Embryonic facial prominence (tissue), 1 donor: ENCODE data around the gene NR6A1.

Experiments
- DNase-seq: peaks from one replicate; pipeline ENCODE4 v3.0.0-alpha.2; 2016; ENCODE audit errors: extremely low spot score

Gene NR6A1

GRCh38 chr9:124503713-124504529, 267.2 kb downstream of the NR6A1 start:
- no peak for DNase-seq

DNA sequence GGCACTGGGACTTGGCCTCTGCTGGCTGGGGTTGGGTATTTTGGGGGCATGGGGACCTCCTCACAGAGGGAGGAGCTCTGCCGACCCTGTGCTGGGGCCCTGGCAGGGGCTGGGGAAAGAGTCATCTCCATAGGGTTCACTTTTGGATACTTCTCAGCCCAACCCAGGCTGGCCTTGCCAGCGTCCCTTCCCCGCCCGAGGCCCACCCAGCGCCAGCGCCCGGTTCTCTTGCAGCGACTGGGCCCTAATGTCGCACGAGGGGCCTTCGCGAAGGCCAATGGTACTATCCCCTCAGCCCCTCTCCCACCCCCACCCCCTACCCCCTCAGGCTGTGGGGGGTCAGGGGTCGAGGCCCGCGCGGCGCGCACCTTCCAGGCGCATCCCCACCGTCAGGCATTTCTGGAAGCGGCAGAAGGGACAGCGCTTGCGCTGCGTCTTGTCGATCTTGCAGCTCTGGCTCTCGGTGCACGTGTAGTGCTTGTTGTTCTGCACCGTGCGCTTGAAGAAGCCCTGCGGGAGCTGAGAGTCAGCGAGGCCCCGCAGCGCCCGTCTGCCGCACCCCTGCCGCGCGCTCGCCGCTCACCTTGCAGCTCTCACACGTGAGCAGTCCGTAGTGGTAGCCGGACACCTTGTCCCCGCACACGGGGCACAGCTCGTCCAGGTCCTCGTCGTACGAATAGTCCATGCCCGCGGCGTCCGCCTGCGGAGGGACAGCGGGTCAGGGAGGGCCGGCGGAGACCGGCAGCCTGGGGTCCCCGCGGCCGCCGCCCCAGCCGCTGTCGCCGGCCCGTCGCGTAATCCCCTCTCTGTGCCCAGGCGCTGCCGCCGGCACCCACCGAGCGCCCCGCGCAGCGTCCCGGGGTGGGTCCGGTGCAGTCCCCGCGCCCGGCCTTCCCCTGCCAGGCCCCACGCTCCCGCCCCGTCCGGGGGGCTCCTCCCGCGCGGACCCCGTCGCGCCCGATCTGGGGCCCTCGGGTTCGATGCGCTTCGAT, 268.1 kb downstream of the NR6A1 start:
- no peak for DNase-seq

GRCh38 chr9:124501771-124502320, 269.3 kb downstream of the NR6A1 start:
- no peak for DNase-seq

- no peak for DNase-seq
Observed at GRCh38 chr9:124500796-124501611, 270.1 kb downstream of the NR6A1 start.

- no peak for DNase-seq
Observed at GRCh38 chr9:124500028-124500795, 270.9 kb downstream of the NR6A1 start.

DNA sequence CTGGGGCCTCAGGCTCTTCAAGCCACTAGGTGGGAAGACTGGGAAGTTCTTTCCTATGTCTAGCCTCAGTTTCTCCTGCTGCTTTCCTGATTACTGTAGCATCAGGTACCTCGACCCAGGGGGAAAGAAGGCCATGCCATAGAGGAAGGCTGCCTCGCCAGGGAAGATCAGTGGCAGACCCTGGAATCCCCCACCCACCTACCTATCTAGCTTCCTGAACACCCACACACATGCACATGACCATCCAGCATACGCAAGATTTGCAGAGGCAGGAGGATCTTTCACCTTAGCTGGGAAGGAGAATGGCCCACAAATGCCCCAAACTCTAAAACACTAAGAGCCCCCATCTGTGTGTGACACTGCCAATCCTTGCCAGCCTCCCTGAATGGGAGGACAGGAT, 271.9 kb downstream of the NR6A1 start:
- DNase-seq: no peak

DNA sequence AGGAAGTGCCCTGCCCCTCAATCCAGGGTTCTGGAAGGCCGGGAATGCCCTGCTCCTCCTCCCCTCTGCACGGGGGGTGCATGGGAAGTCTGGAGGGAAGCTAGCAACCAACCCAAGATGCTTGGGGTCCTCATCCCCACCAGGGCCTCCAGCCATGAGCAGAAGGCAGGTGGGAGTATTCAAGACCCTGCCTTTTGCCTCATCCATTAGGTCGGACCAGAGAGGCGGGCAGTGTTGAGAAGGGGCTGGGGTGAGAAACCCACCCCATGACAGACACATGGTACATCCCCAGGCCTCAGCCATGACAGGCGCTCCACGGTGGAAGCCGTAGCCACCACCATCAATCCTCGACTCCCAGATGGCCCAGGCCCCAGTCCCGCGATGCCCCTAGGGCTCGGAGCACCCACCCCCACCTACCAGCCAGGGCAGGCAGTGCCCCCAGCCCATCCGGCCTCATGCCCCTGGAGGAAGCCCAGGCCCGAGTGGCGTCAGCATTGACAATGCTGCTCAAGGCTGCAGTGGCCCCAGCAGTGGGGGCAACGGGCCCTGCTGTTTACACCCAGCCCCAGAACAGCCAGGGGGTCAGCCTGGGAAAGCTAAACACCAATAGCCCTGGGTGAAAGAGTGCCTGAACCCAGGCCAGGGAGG, 272.5 kb downstream of the NR6A1 start:
- DNase-seq: no peak

GRCh38 chr9:124498040-124498439, 273.1 kb downstream of the NR6A1 start:
- no peak for DNase-seq

GRCh38 chr9:124497441-124497840, 273.7 kb downstream of the NR6A1 start:
- no peak for DNase-seq

- DNase-seq: no peak
Observed at GRCh38 chr9:124496463-124496862, 274.6 kb downstream of the NR6A1 start.

DNA sequence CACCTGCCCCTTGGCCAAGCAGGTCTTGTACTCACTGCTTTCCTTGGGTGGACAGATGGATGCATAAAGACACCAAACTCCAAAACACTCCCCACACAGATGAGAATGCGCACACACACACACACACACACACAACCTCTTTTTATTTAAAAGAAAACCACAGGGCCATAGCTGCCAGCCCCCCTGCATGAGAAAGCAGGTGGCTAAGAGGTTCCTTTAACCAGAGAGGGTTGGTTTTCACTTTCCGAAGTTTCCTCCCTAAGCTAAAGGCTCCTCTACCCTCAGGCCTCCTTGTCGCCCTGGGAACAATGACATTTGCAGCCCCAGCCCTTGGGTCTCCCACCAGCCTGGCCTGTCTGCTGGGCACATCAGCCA, 275.0 kb downstream of the NR6A1 start:
- no peak for DNase-seq

- no peak for DNase-seq
Observed at GRCh38 chr9:124495126-124496074, 275.7 kb downstream of the NR6A1 start.

DNA sequence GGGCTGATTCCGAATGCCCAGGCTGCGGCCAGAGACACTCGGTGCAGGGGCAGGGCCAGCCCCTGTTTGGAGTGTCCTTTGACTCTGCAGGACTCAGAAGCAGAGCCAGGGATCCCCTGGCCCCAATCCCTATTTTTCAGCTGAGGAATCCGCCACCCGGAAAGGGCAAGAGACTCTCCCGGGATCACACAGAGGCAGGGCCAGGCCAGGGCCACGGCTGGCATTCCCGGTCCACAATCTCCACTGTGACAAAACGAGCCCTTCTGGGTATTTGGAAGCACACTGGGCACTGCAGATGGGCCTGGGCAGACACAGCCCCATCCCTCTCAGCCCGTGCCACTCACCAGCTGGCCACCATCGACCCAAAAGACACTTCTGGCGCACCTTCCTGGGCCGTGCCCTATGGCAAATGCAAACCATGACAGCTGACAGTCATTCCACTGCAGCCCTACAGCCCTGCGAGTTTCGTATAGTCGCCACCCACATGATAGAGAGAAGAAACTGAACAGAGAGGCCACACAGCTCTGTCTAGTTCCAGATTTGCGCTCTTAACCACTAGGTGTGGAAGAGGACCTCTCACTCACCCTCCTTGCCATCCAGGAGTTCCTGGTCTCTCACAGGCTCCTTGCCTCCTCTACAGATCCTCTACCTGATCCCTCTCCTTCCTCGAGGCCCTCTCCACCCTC, 277.2 kb downstream of the NR6A1 start:
- DNase-seq: no peak

GRCh38 chr9:124493218-124493617, 277.9 kb downstream of the NR6A1 start:
- no peak for DNase-seq

DNA sequence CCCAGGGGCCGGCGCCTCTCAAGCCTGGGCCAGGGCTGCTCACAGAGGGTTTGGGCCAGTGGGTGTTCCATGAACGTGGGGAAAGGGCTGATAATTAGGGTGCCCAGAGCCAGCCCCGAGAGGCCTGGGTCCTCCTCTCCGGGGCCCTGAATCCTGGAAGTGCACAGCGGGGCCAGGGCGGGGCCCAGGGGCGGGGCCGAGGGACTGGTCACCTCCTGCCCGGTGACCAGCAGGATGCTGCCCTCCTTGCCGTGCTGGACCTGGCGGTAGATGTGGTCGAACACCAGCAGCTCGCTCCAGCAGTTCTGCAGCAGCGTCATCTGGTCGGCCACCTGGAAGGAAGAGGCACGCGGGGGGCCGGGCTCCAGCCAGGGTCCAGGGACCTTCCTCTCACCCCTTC, 278.3 kb downstream of the NR6A1 start:
- no peak for DNase-seq

GRCh38 chr9:124491049-124491975, 279.8 kb downstream of the NR6A1 start:
- no peak for DNase-seq

GRCh38 chr9:124490004-124490403, 281.1 kb downstream of the NR6A1 start:
- no peak for DNase-seq
